K562 (cell line): ENCODE data around the gene KASH5. TPM values are rescaled to one million over a fixed set of nuclear protein-coding genes. Genes with fewer than 3 reads are reported as not detected.
A peak's percentile ranks its signal among the peaks of the same experiment; 100 is the strongest.

Experiments
- ARID1B ChIP-seq: fragments of 450-650 bp; IDR thresholded peaks from 2 replicates; pipeline ENCODE4 v1.6.1; 2016; ENCODE audit warnings: antibody characterized with exemption, mild to moderate bottlenecking, inconsistent platforms
- BCOR ChIP-seq: fragments of 450-650 bp; IDR thresholded peaks from 2 replicates; pipeline ENCODE4 v1.6.1; 2016
- CBX8 ChIP-seq: fragments of 200-600 bp; sonication (generic); IDR thresholded peaks from 2 replicates; pipeline ENCODE4 v1.6.1; 2012; ENCODE audit warnings: borderline replicate concordance, mixed run types, low read depth, mild to moderate bottlenecking, moderate library complexity, mixed read lengths, low read length, control low read depth, inconsistent platforms; ENCODE audit not compliant: poor library complexity, severe bottlenecking; ENCODE audit errors: extremely low read depth
- DDX20 ChIP-seq: fragments of 450-650 bp; IDR thresholded peaks from 2 replicates; pipeline ENCODE4 v1.6.1; 2016; ENCODE audit warnings: missing genetic modification characterization, low read depth, mild to moderate bottlenecking, missing compliant biosample characterization, moderate library complexity
- ELF2 ChIP-seq: fragments of 250-450 bp; sonication (Bioruptor Pico); IDR thresholded peaks from 2 replicates; pipeline ENCODE4 v1.5.0; 2021; ENCODE audit warnings: mild to moderate bottlenecking
- KDM2B ChIP-seq: fragments of 250-450 bp; sonication (Bioruptor Pico); IDR thresholded peaks from 2 replicates; pipeline ENCODE4 v1.8.0; 2021; ENCODE audit warnings: mild to moderate bottlenecking, moderate library complexity
- KLF16 ChIP-seq: IDR thresholded peaks from 2 replicates; pipeline ENCODE4 v1.6.1; 2016; ENCODE audit warnings: antibody characterized with exemption
- L3MBTL2 ChIP-seq: fragments of 450-650 bp; IDR thresholded peaks from 2 replicates; pipeline ENCODE4 v1.6.1; 2016; ENCODE audit warnings: mild to moderate bottlenecking, moderate library complexity
- LEF1 ChIP-seq: fragments of 450-650 bp; IDR thresholded peaks from 2 replicates; pipeline ENCODE4 v1.6.1; 2016; ENCODE audit warnings: mild to moderate bottlenecking
- MAFK ChIP-seq: IDR thresholded peaks from 2 replicates; pipeline ENCODE4 v1.6.1; 2011; ENCODE audit warnings: low read length, improper control_type of control experiment
- NFIC ChIP-seq: fragments of 450-650 bp; IDR thresholded peaks from 2 replicates; pipeline ENCODE4 v1.6.1; 2017; ENCODE audit warnings: mild to moderate bottlenecking, inconsistent platforms
- PYGO2 ChIP-seq: fragments of 450-650 bp; IDR thresholded peaks from 2 replicates; pipeline ENCODE4 v1.6.1; 2016; ENCODE audit warnings: mild to moderate bottlenecking, missing genetic modification characterization, moderate library complexity, missing compliant biosample characterization
- SIN3A ChIP-seq, 2 experiments: fragments of 150-350 bp in 1 of 2; IDR thresholded peaks; 2 replicates each; pipeline ENCODE4 v1.6.1; 2011 to 2016; ENCODE audit warnings: borderline replicate concordance in 2 of 2, low read depth in 2 of 2, low read length in 2 of 2, mild to moderate bottlenecking in 2 of 2, moderate library complexity in 2 of 2; ENCODE audit not compliant: control insufficient read depth in 1 of 2
- TAF9B ChIP-seq: fragments of 450-650 bp; IDR thresholded peaks from 2 replicates; pipeline ENCODE4 v1.6.1; 2018; ENCODE audit warnings: mild to moderate bottlenecking; ENCODE audit not compliant: partially characterized antibody
- ZFX ChIP-seq: sonication (generic); formaldehyde crosslinking; IDR thresholded peaks from 2 replicates; pipeline ENCODE4 v1.8.0; 2022; ENCODE audit warnings: mild to moderate bottlenecking, missing genetic modification reagents, moderate library complexity
- ZNF699 ChIP-seq: fragments of 250-450 bp; sonication (Bioruptor Pico); IDR thresholded peaks from 2 replicates; pipeline ENCODE4 v1.8.0; 2021; ENCODE audit warnings: mild to moderate bottlenecking, moderate library complexity; ENCODE audit not compliant: insufficient replicate concordance
- polyA plus RNA-seq, 8 experiments: library from polyadenylated mRNA; depleted of rRNA in 4 of 8; stranded (reverse) in 5 of 8; unstranded in 3 of 8; fragments of >200 nt; fragmentation: Nextera tagmentation in 2 of 8; fragmentation: Illumina TruSeq in 1 of 8; extraction: Ambion mirVana in 2 of 8; extraction: Trizol in 1 of 8; gene quantifications; 2 replicates each; pipeline versions ENCODE4 v1.2.1 to v1.2.3, GENCODE V29; 2011 to 2014; ENCODE audit warnings: inconsistent platforms in 1 of 8, missing spikeins in 1 of 8
- total RNA-seq, 7 experiments: library from RNA; depleted of rRNA in 6 of 7; stranded (reverse); fragments of >200 nt in 6 of 7; fragmentation: Illumina TruSeq in 2 of 7; extraction: Trizol in 2 of 7; gene quantifications; 2 replicates each; pipeline versions ENCODE4 v1.2.1 to v1.2.3, GENCODE V29; 2011 to 2021; ENCODE audit warnings: low replicate concordance in 1 of 7
- TF ChIP-seq, protein P1 (sequence below): fragments of 250-450 bp; sonication (Bioruptor Pico); IDR thresholded peaks from 2 replicates; pipeline ENCODE4 v1.5.0; 2021; ENCODE audit warnings: mild to moderate bottlenecking, moderate library complexity
- TF ChIP-seq, protein P2 (sequence below): fragments of 450-650 bp; formaldehyde crosslinking; IDR thresholded peaks from 2 replicates; pipeline ENCODE4 v1.4.0; 2022; ENCODE audit warnings: missing genetic modification characterization
- TF ChIP-seq, protein P3 (sequence below): sonication (generic); formaldehyde crosslinking; IDR thresholded peaks from 2 replicates; pipeline ENCODE4 v1.8.1; 2023; ENCODE audit warnings: mild to moderate bottlenecking, missing genetic modification reagents
- TF ChIP-seq, protein P4 (sequence below), 2 experiments: IDR thresholded peaks; 2 replicates each; pipeline ENCODE4 v1.6.1; 2012; ENCODE audit warnings: improper control_type of control experiment in 2 of 2, low read depth in 2 of 2, low read length in 2 of 2, borderline replicate concordance in 1 of 2

The KASH5 gene
- total and polyA plus RNA-seq, 9 of the 15 experiments (the other 6 are each of a cell fraction or from before 2014, with no cell fraction given) = 0.07 to 0.84 (median 0.34) TPM; not detected in 1

DNA sequence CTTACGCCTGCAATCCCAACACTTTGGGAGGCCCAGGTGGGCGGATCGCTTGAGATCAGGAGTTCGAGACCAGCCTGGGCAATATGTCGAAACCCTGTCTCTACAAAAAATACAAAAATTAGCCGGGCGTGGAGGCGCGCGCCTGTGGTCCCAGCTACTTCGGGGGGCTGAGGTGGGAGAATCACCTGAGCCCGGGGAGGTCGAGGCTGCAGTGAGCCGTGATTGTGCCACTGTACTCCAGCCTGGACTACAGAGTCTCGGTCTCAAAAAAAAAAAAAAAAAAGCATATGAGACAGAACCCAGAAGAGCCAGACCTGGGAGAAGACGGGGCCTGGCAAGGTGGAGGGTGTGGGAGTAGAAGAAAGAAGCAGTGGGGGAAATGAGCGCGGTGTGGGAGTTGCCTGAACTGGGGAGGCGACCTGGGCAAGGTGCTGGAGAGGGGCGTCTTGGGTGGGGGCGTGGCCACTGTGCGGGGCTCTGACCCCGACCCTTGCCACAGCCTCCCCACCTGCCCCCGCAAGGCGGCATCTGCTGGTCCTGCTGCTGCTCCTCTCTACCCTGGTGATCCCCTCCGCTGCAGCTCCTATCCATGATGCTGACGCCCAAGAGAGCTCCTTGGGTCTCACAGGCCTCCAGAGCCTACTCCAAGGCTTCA is 23.8 kb upstream of the KASH5 start (continued):
- TF ChIP-seq, protein P1, sequence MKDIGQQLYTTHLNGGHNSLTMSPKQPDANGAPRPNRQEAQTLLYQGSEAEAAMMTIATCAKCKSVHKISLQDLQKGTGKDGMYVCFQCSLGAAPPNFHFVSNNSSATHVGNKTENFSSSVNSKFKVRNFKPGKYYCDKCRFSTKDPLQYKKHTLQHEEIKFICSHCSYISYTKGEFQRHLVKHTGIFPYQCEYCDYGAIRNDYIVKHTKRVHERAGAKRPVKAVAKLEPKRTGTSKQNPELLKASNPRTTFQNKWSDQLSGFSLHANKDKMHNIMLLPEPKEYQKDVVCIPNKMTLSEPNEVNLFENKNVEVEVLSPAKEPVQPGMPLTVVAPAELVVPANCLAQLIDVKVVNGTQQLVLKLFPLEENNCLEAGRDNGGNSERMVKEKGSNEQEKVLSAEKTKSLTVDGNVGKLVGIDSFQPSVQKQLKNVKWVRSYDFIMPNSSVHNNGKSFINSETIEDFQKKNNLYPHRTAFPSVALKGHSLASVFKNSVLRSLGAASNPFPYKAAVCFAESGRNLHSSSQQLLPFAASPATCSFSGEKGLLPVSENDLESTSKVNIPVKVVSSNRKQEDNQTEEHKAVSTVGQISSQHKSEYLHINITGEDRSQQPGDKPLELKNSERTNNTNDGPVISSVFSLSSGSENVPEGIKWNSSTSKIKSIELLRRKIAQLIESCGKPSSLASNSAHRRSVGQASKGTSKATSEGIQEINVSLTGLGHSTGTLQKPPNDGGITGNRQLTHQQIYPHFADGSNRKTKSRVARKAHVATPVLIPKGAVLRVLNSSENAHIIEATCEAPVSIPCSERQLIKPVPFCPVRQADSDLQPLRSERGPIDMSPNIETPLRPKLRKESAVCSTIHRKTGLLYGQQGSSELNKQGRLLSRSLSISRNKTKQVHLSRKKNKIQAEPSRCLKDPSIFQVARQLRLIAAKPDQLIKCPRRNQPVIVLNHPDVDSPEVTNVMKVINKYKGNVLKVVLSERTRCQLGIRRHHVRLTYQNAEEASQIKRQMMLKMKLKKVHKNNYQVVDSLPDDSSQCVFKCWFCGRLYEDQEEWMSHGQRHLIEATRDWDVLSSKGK (CRISPR knock-in tag) = no peak
- TF ChIP-seq PYGO2 (tag) (no peak), NFIC (0 out of 2 replicates have a peak, but pooled peaks have one; percentile 5), ZFX (CRISPR knock-in tag) (peak; percentile 51; the same call in 1 of the 2 replicates), L3MBTL2 (peak; percentile 56; the same call in 1 of the 2 replicates), LEF1 (0 out of 2 replicates have a peak, but pooled peaks have one; percentile 50), ELF2 (CRISPR knock-in tag) (no peak), KLF16 (no peak), SIN3A (IDR thresholded peaks at IDR 0.05; ENCODE audit: borderline replicate concordance in 2 of 2, control insufficient read depth in 1 of 2, low read depth in 2 of 2, low read length in 2 of 2) (no peak), CBX8 (no peak), KDM2B (CRISPR knock-in tag) (no peak), TAF9B (no peak), MAFK (no peak), BCOR (peak; percentile 64), DDX20 (tag) (no peak), ZNF699 (CRISPR knock-in tag) (no peak), ARID1B (0 out of 2 replicates have a peak, but pooled peaks have one; percentile 58)
- TF ChIP-seq, protein P2, sequence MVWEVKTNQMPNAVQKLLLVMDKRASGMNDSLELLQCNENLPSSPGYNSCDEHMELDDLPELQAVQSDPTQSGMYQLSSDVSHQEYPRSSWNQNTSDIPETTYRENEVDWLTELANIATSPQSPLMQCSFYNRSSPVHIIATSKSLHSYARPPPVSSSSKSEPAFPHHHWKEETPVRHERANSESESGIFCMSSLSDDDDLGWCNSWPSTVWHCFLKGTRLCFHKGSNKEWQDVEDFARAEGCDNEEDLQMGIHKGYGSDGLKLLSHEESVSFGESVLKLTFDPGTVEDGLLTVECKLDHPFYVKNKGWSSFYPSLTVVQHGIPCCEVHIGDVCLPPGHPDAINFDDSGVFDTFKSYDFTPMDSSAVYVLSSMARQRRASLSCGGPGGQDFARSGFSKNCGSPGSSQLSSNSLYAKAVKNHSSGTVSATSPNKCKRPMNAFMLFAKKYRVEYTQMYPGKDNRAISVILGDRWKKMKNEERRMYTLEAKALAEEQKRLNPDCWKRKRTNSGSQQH (CRISPR knock-in tag) = no peak
- TF ChIP-seq, protein P3, sequence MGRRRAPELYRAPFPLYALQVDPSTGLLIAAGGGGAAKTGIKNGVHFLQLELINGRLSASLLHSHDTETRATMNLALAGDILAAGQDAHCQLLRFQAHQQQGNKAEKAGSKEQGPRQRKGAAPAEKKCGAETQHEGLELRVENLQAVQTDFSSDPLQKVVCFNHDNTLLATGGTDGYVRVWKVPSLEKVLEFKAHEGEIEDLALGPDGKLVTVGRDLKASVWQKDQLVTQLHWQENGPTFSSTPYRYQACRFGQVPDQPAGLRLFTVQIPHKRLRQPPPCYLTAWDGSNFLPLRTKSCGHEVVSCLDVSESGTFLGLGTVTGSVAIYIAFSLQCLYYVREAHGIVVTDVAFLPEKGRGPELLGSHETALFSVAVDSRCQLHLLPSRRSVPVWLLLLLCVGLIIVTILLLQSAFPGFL (CRISPR knock-in tag) = no peak
- TF ChIP-seq, protein P4, sequence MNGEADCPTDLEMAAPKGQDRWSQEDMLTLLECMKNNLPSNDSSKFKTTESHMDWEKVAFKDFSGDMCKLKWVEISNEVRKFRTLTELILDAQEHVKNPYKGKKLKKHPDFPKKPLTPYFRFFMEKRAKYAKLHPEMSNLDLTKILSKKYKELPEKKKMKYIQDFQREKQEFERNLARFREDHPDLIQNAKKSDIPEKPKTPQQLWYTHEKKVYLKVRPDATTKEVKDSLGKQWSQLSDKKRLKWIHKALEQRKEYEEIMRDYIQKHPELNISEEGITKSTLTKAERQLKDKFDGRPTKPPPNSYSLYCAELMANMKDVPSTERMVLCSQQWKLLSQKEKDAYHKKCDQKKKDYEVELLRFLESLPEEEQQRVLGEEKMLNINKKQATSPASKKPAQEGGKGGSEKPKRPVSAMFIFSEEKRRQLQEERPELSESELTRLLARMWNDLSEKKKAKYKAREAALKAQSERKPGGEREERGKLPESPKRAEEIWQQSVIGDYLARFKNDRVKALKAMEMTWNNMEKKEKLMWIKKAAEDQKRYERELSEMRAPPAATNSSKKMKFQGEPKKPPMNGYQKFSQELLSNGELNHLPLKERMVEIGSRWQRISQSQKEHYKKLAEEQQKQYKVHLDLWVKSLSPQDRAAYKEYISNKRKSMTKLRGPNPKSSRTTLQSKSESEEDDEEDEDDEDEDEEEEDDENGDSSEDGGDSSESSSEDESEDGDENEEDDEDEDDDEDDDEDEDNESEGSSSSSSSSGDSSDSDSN (IDR thresholded peaks at IDR 0.05; ENCODE audit: borderline replicate concordance in 1 of 2, low read depth in 2 of 2, low read length in 2 of 2) = no peak
